Esophagus (tissue), 2 donors: ENCODE data around the gene PTOV1. TPM values are rescaled to one million over a fixed set of nuclear protein-coding genes. Genes with fewer than 3 reads are reported as not detected.

Experiments
- H3K27ac ChIP-seq, 2 donors: one replicate each; pipeline ENCODE4 v1.5.1; 2013; ENCODE audit warnings: low read depth in 2 of 2, mild to moderate bottlenecking in 2 of 2, inconsistent platforms in 1 of 2, low read length in 1 of 2, moderate library complexity in 1 of 2
- H3K27me3 ChIP-seq, 2 donors: one replicate each; pipeline ENCODE4 v1.6.1; 2013; ENCODE audit warnings: low read length in 2 of 2, control low read depth in 1 of 2, mild to moderate bottlenecking in 1 of 2; ENCODE audit not compliant: insufficient read depth in 2 of 2, control insufficient read depth in 1 of 2
- H3K36me3 ChIP-seq, 2 donors: one replicate each; pipeline ENCODE4 v1.6.1; 2013; ENCODE audit warnings: low read length in 1 of 2; ENCODE audit not compliant: control insufficient read depth in 2 of 2, insufficient read depth in 2 of 2
- H3K4me1 ChIP-seq, 2 donors: one replicate each; pipeline ENCODE4 v1.6.1; 2013; ENCODE audit warnings: low read length in 1 of 2; ENCODE audit not compliant: control insufficient read depth in 2 of 2, insufficient read depth in 2 of 2
- H3K4me3 ChIP-seq, 2 donors: one replicate each; pipeline ENCODE4 v1.5.1; 2013; ENCODE audit warnings: low read length in 2 of 2, mild to moderate bottlenecking in 2 of 2, low read depth in 1 of 2, moderate library complexity in 1 of 2
- H3K9me3 ChIP-seq, 2 donors: one replicate each; pipeline ENCODE4 v1.6.1; 2013; ENCODE audit warnings: mild to moderate bottlenecking in 2 of 2, low read depth in 1 of 2, low read length in 1 of 2, moderate library complexity in 1 of 2; ENCODE audit not compliant: control insufficient read depth in 2 of 2, insufficient read depth in 1 of 2
- WGBS, 2 donors: extraction: QIAGEN DNeasy Blood & Tissue Kit; methylation state at CpG; one replicate each; pipeline ENCODE4 v1.1.7; 2013; 5-methylcytosine and 5-hydroxymethylcytosine counted together
- polyA plus RNA-seq, 2 donors: library from polyadenylated mRNA; stranded (reverse); fragments of 200-250 nt; gene quantifications; one replicate each; pipeline ENCODE4 v1.2.3, GENCODE V29; 2013
- donor health status: healthy with polysubstance abuse.
- donor health status: Bipolar disorder and iron deficiency.

The PTOV1 gene
- polyA plus RNA-seq, 2 donors = 59.1 to 92.8 TPM

GRCh38 chr19:49838885-49839588 is 11.9 kb upstream of the PTOV1 start:
- Histone ChIP-seq H3K36me3 (peaks cover 18 to 29% of the 10 kb centered on the region in 2 donors), H3K27ac (no peak overlapping the region), H3K4me3 (no peak overlapping the region), H3K27me3 (no peaks in the 10 kb centered on the region), H3K4me1 (no peaks in the 10 kb centered on the region), H3K9me3 (no peaks in the 10 kb centered on the region)
- 88 to 89% methylated on average over 18 of the region's 18 CpGs for WGBS, 2 donors

DNA sequence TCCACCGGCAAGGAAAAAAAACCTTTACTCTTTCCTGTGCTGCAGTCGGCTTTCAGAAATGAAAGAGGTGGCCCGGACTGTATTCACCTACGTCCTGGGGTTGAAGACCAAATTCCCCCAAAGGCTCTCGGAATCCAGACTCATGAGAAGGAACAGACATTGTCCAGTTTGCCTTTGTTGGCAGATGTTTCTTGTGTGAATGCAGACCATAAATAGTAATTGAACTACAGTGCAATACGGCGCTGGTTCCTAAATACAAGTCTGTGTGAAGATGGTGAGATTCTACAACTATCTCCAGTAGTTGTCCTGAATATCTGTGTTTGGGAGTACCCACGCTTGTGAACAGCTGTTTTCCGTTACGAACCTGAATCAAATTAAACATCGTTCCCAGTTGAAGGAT is 11.2 kb upstream of the PTOV1 start:
- no peaks in the 10 kb centered on the region for H3K27me3 ChIP-seq
- no peaks in the 10 kb centered on the region for H3K9me3 ChIP-seq
- H3K4me1 ChIP-seq = no peaks in the 10 kb centered on the region
- no peak overlapping the region for H3K27ac ChIP-seq
- 92 to 94% methylated on average over 11 of the region's 11 CpGs for WGBS, 2 donors
- H3K36me3 ChIP-seq = peaks cover 12 to 22% of the 10 kb centered on the region in 2 donors
- H3K4me3 ChIP-seq = no peak overlapping the region

DNA sequence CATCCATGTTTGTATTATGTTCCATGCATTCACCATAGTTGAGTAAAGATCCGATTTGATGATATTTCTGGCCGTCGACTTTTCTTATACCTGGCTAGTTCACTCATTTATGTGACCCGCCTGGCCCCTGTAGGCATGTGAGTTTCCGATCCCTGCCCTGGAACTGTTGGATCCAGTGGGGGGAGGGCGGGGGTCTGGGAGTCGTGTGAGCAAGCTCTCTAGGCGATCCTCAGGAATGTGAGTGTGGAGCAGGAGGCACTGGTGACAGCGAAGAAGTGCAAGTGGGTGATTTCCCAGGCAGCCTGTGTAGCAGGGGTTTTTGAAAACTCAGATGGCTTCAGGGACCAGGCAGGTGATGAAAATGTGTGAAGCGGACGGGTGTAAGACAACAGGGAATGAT is 10.6 kb upstream of the PTOV1 start:
- WGBS, 2 donors = 88 to 94% methylated on average over 11 of the region's 11 CpGs
- no peaks in the 10 kb centered on the region for H3K4me1 ChIP-seq
- no peak overlapping the region for H3K4me3 ChIP-seq
- peaks cover 12 to 16% of the 10 kb centered on the region in 2 donors for H3K36me3 ChIP-seq
- H3K27me3 ChIP-seq = no peaks in the 10 kb centered on the region
- no peak overlapping the region for H3K27ac ChIP-seq
- H3K9me3 ChIP-seq = no peaks in the 10 kb centered on the region

DNA sequence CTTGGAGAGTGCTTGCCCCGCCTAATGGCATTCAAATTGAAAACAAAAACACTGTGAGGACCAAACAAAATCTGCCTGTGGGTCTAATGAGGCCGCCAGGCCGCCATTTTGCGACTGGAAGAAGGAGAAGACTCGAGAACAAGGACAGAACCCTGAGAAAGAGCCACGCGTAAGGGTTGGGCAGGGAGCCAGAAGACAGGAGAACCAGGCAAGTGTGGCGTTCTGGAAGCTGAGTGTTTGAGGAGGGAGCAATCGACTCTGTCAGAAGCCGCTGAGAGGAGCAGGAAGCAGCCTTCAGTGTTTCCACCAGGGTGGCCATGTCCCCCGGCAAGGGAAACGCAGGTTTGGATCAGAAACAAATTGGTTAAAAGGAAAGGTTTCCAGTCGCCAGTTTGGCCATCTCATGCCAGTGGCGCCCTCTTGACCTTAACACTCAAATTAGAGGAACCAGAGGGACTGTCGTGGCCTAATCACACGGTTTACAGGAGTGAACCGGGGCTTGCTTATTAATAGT is 10.2 kb upstream of the PTOV1 start:
- H3K4me1 ChIP-seq = no peaks in the 10 kb centered on the region
- H3K27ac ChIP-seq = no peak overlapping the region
- WGBS, 2 donors = 92% methylated on average over 17 of the region's 17 CpGs
- no peaks in the 10 kb centered on the region for H3K9me3 ChIP-seq
- H3K36me3 ChIP-seq = peaks cover 9 to 15% of the 10 kb centered on the region in 2 donors
- H3K27me3 ChIP-seq = no peaks in the 10 kb centered on the region
- no peak overlapping the region for H3K4me3 ChIP-seq

GRCh38 chr19:49843265-49843664 is 7.7 kb upstream of the PTOV1 start:
- no peak overlapping the region for H3K27ac ChIP-seq
- WGBS, 2 donors = 84 to 88% methylated on average over 3 of the region's 3 CpGs
- H3K4me3 ChIP-seq = no peak overlapping the region
- no peaks in the 10 kb centered on the region for H3K9me3 ChIP-seq
- H3K4me1 ChIP-seq = no peaks in the 10 kb centered on the region
- no peaks in the 10 kb centered on the region for H3K27me3 ChIP-seq
- H3K36me3 ChIP-seq = peaks cover 2 to 6% of the 10 kb centered on the region in 2 donors

- Histone ChIP-seq H3K4me3 (no peak overlapping the region), H3K9me3 (no peaks in the 10 kb centered on the region), H3K27me3 (no peaks in the 10 kb centered on the region), H3K4me1 (no peaks in the 10 kb centered on the region), H3K36me3 (peaks cover 2 to 4% of the 10 kb centered on the region in 2 donors), H3K27ac (no peak overlapping the region)
- WGBS, 2 donors = 82 to 85% methylated on average over 18 of the region's 18 CpGs
Observed at GRCh38 chr19:49844138-49845095, 6.5 kb upstream of the PTOV1 start.

- H3K9me3 ChIP-seq = no peaks in the 10 kb centered on the region
- WGBS, 2 donors = 35 to 49% methylated on average over 3 of the region's 3 CpGs
- H3K4me3 ChIP-seq = no peak overlapping the region
- H3K27me3 ChIP-seq = no peaks in the 10 kb centered on the region
- no peaks in the 10 kb centered on the region for H3K4me1 ChIP-seq
- peaks cover 2 to 3% of the 10 kb centered on the region in 2 donors for H3K36me3 ChIP-seq
- H3K27ac ChIP-seq = no peak overlapping the region
Observed at GRCh38 chr19:49845414-49845813, 5.5 kb upstream of the PTOV1 start.

DNA sequence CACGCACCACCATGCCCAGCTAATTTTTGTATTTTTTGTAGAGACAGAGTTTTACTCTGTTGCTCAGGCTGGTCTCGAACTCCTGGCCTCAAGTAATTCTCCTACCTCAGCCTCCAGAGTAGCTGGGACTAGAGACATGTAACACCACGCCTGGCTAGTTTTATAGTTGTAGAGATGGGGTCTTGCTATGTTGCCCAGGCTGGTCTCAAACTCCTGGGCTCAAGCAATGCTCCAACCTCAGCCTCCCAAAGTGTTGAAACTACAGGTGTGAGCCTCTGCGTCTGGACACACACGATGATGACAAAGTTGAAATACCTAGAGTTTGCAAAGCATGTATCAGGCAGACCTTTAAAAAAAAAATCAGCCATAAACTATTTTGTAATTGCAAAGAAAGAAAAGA is 4.6 kb upstream of the PTOV1 start:
- no peak overlapping the region for H3K27ac ChIP-seq
- no peaks in the 10 kb centered on the region for H3K9me3 ChIP-seq
- H3K4me3 ChIP-seq = no peak overlapping the region
- H3K27me3 ChIP-seq = no peaks in the 10 kb centered on the region
- 72 to 84% methylated on average over 5 of the region's 5 CpGs for WGBS, 2 donors
- H3K36me3 ChIP-seq = no peaks in the 10 kb centered on the region
- H3K4me1 ChIP-seq = no peaks in the 10 kb centered on the region

- H3K36me3 ChIP-seq = no peaks in the 10 kb centered on the region
- 78 to 85% methylated on average over 10 of the region's 10 CpGs for whole genome bisulfite sequencing, 2 donors
- no peak overlapping the region for H3K4me3 ChIP-seq
- peaks cover 0 to 10% of the 10 kb centered on the region in 2 donors for H3K4me1 ChIP-seq
- no peak overlapping the region for H3K27ac ChIP-seq
- no peaks in the 10 kb centered on the region for H3K9me3 ChIP-seq
- H3K27me3 ChIP-seq = no peaks in the 10 kb centered on the region
Observed at GRCh38 chr19:49847731-49848696, 2.9 kb upstream of the PTOV1 start.
